ENCODE measurements around the gene SSPN.

SSPN gene

DNA sequence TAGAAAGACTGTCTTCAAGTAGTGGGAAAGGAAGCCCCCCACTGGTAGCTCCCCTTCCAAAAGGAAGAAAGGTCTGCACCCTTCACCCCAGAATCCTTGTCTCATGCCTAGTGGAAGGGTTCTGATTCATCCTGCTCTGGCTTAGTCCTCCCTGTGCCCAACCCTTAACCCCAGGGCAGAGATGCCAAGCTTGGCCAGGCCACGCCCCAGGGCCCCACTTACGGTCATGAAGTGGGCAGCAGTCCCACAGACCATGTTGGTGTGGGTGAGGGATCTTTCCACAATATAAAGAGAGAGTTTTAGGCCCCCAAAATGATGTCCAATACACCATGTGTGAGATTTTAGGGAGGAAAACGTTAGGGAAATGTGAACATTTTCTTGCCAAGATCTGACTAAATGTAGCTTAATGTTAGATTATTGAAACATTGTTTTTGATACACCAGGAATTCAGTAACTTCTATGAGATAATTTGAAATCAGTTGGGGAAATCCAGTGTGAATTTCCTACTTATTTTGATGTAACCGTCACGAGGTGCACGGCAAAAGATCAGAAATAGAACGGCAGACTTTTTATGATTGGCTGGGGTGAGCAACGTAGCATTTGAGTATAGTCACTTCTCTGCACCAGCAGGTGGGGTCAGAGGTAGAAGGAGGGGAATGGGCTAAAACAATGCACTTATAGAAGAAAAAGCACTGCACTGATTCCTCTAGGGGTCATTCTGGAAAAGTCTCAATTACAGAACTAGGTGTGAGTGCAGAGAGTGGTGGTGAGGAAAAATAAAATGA, 8.2 kb upstream of the SSPN start:
- no peak for DNase-seq (ENCODE audit: low spot score)

DNA sequence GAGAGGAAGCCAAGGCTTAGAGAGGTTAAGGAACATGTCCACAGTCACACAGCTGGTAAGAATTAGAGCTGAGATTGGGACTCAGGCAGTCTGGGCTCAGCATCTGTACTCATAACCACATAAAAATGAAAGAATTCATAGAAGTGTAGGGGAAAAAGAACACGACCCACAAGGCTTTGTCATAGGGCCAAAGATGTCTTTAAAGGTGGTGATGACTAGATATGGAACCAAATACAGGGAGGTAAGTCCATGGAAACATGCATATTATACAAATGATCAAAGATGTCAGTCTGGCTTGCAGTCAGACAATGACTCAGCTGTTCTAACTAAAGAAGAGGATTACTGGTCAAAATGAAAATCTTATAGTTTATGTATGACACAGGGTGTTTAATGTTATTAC, 7.2 kb upstream of the SSPN start:
- DNase-seq (ENCODE audit: low spot score) = no peak

DNA sequence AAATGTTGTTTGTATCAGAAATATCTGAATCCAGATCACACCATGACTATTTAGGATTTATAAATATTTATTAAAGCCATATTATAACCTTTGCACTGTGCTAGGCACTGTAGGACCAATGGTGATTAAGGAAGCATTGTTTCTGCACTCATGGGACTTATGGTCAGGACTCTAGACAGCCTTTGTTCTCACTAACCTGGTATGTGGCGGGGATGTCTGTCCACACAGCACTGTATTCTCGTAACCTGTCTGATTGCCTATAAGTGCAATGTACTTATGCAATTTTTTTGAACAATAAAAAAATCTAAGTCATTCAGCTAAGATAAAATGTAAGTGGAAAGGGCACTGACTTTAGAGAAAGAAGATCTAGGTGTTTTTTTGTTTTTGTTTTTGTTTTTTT, 6.7 kb upstream of the SSPN start:
- DNase-seq (ENCODE audit: low spot score) = no peak

DNA sequence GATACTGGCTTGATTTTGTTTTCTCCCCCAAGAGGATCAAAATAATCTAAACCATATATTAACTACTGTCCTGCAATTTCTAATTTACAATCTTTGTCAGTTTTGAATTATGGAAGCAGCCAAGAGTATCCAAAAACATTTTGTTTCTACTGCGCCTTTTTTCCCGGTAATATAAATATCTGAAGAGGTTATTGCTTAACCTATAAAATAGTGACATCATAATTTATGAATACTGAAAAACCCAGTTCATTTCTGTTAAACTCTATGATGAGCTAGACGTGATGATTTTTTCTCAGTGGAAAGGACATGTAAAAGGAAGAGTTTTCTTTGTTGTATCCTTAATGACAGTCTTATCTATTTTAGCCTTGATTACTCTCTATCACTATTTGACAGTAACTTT, 3.2 kb upstream of the SSPN start:
- no peak for DNase-seq (ENCODE audit: low spot score)

DNA sequence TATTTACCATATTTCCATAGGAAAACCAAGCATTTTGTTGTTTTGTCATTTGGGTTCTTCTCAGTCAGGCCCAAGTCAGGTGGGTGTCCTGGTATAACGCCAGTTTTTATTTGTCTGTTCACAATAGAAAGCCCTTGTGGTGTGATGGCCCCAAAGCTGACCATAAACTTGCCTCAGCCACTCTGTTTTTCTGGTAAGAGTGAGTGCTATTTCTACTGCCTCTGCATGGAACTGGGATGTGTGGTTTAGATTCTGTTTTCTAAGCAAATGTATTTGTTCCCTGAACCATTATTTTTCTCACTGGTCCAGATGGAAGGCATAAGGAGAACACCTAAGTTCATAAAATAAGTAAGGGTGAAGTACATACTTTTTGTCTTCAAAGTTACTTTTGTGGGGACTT, 1.8 kb upstream of the SSPN start:
- no peak for DNase-seq (ENCODE audit: low spot score)

DNA sequence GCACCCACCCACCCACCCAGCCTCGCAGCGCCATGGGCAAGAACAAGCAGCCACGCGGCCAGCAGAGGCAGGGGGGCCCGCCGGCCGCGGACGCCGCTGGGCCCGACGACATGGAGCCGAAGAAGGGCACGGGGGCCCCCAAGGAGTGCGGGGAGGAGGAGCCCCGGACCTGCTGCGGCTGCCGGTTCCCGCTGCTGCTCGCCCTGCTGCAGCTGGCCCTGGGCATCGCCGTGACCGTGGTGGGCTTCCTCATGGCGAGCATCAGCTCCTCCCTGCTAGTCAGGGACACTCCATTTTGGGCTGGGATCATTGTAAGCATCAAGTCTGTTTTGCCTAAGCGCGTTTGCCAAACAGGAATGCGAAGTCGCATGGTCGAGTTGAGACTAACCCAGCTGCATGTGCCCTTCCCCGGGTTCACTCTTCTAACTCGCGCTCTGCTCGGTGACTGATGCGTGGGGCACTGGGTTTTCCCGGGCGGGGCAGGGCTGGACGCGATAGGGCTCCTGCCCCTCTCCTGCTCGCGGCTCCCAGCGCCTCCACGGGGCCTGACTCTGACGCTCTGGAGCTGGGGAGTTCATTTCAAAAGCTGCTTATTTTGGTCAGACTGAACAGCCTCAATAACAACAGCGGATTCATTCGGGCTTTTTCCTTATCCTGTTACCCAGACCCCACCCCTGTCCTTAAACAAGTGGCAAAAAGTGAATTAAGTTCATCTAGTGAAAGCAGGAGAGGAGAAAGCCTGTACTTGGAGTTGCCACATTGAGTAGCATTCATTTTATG, 458 bp downstream of the SSPN start:
- DNase-seq (ENCODE audit: low spot score) = peak; percentile 76

DNA sequence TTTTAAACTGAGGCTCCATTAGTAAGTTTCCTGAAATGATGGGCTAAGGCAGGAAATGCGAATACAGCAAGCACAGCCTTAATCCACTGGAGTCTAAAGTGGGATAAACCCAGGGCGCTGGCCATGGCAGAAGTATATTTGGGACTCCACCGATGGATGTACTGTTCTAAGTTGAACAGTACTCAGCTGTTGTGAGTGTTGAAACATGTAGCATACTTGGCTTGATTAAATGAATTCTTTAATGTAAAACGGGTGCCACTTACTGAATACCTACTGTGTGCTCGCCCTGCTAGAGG, 996 bp downstream of the SSPN start:
- DNase-seq (ENCODE audit: low spot score) = peak; percentile 50

DNA sequence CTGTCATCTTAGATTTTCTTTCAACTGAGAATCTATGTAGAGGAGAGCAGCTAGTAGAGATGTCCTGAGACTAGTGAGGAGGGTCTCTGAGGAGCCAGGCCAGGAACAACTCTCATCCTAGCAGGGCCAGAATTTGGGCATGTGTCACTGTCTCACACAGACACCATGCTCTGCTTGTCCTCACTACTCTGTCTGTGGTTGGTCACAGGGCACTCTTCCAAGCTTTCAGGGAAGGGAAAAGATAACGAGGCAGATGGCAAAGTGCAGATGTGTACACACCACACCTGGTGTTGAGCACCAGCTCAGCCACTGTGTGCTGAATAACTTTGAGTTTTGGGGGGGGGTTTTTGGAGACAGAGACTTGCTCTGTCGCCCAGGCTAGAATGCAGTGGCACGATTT, 2.5 kb downstream of the SSPN start:
- DNase-seq (ENCODE audit: low spot score) = no peak

DNA sequence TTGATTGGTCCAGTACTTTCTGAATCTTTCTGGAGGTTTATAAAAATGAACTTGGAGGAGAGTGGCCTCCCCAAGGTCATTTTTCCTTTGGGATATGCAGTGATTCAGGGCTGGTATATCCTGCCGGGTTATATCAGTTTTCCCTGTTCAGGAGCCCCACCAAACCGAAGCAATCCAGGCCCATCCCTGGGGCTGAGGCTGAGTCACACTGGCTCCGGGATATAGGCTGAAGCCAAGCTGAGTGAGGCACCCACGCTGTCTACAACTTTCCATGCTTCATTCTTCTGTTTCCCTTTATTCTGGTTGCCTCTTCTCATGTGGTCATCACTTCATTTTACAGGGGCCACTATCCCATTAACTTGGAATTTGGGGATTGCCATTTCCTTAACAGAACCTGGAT, 3.4 kb downstream of the SSPN start:
- no peak for DNase-seq (ENCODE audit: low spot score)

DNA sequence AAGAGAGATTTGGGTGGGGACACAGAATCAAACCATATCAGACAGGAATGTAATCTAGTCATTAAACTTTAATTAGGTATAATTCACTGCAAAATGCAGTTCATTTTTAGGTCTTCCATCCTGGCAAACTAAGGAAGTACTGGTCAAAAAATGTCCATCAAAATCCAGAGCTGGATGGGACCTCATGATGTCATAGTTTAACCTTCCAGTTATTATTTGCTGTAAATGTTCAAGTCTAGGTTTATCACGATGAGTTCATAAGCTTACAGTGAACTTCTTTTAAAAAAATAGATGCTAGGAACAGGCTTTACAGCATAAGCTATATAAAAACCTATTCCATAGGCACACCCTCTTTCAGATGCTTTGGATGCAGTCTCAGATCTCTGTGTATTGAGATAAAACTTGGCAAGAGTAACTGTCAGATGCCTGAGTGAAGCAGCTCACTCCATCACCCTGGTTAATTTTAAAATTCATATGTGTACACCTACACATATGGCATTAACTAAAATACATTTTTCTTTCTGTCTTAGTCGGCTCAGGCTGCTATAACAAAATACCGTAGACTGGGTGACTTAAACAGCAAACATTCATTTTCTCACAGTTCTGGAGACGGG, 7.9 kb downstream of the SSPN start:
- no peak for DNase-seq (ENCODE audit: low spot score)

DNA sequence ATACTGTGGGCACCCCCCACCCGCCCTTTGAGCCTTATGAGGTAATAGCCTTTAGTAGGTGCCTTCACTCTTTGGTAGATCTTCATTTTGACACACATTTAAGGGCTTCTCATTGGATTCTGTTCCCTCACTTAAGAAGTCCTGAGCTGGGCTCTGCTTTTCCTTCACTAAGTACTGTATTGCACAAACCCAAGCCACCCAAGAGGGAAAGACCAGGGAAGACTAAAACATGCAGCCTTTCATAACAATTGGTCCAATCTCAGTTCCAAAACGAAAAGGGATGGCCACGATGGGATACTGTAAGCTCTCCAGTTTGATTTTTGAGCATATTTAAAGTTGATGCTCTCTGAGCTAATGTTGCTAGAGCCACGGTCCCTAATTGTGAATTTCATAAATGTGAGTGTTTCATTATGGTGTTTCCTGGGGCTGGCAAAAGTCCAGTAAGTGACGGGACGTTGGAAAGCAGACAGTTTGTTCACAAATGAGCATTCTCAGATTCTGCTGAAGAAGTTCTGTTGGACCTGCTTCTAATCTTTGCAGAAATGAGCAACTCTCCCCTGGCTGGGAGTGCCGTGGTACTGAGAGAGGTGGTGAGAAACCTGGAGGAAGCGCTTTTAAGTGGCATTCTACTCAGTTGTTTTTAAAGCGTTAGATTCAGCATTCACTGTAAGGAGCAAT, 9.4 kb downstream of the SSPN start:
- no peak for DNase-seq (ENCODE audit: low spot score)

DNA sequence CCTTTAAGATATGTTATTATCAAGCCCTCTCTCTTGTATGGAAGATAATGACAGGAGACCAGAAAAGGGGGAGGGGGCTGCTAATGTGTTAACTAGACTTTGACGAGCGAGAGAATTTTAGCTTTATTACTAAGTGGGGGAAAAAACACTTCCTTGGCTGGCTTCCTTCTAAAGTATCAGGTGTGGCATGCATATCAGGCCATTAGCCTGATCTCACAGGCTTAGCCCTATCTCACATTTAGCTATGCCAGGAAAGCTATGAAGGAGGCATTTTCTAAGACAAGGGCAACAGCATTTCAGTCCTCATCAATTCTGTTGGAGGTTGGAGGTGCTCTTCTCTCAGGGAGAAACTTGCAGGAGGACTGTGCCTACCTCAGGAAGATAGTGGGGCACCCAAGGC, 9.9 kb downstream of the SSPN start:
- no peak for DNase-seq (ENCODE audit: low spot score)

DNA sequence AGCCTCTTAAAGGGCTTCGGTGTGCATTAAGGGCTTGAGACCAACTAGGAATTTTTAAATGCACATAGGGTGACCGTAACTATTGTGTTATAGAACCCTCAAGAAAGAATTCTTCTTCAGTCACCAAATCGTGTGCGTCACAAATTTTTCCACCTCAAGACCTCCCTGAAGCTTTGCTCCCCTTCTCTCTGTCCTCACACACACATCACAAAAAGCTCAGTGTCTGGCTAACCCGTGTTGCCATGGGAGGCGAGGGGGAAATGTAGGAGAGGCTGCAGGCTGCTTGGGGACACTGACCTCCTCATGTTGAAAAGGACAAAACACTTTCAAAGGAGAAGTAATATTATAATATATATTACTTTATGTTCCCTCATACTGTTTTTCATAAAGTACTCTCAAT, 10.6 kb downstream of the SSPN start:
- no peak for DNase-seq (ENCODE audit: low spot score)

DNA sequence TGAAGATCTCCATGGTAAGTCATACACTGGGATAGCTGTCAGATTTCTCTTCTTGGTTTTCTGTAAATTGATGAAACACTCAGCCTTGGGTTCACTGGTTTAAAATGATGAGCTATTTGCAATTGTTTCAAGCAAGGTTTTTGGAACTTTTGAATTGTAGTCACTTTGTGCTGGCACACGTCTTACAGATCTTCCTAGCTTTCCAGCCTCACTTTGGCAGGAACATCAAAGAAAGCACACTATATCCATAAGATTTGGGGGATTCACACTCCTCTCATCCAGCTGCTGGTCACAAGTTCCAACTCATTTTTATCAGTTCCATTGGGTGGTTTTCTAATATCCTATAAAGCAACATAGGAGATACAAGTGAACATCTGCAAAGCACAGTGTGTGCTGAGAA, 16.0 kb downstream of the SSPN start:
- no peak for DNase-seq (ENCODE audit: low spot score)

DNA sequence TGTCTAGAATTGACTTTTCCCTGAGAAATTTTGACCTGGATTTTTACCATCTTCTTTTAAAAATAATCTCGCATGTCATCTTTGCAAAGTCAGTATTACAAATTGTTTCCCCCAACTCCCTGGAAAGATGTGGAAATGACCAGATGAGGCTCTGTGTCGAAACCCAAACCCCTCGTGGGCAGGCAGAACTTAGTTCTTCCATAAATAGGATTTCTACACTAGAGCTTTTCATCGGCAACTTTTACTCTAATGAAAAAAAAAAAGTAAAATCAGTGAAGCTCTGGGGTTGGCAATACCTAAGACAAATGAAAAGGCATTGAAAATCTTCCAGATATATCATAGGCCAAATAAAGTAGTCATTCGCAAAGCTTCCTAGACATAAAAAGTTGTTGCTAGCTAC, 17.0 kb downstream of the SSPN start:
- DNase-seq (ENCODE audit: low spot score) = no peak

DNA sequence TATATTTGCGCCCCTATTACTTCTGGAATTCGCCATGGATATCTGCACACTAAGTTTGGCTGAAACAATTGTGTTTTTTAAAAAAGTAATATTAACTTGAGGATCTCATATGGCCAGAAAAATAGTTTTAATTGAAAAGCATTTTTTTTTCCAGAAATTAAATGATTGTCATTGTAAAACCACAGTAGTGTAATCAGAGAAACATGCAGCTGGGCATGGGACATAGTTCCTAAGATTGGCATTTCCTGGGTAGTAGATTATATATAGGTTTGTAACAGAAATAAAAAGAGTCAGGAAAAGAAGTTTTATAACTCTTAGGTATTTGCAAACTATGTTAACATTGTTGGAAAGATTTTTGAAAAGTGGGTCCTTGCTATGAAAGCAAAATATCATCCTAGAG, 17.6 kb downstream of the SSPN start:
- no peak for DNase-seq (ENCODE audit: low spot score)

DNA sequence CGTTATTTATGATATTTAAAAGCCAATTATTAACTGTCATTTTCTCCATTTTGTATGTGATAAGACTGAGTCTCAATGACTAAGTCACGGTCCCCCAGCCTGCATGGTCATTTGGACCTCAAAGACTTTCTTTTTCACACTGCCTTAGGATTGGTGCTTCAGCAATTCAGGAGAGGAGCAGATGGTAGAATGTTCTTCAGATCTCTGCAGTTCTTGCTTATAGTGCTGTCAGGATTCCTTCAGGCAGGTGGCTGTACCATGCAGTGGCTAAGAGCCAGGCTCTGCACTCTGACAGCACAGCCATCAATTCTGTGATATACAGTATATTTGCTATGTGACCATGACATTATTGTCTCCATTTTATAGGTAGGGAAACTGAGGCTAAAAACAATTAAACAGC, 18.7 kb downstream of the SSPN start:
- no peak for DNase-seq (ENCODE audit: low spot score)

DNA sequence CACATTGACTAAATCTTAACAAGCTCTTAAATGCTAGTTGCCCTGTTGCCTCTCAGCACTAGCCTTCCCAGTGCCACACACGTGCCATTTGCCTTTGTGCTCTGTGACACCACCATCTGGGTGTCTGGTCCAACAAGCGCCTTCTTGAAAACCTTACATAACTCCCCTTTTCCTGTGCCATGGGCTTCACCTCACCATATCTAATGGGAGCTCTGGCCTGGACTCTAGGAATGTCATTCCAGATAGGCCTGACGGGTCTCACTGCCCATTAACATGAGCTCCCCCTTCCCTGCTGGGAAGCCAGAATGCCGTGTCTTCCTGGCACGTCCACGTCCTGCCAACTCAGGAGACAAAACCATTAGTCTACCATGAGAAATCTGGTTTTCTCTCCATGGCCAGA, 24.4 kb downstream of the SSPN start:
- no peak for DNase-seq (ENCODE audit: low spot score)

DNA sequence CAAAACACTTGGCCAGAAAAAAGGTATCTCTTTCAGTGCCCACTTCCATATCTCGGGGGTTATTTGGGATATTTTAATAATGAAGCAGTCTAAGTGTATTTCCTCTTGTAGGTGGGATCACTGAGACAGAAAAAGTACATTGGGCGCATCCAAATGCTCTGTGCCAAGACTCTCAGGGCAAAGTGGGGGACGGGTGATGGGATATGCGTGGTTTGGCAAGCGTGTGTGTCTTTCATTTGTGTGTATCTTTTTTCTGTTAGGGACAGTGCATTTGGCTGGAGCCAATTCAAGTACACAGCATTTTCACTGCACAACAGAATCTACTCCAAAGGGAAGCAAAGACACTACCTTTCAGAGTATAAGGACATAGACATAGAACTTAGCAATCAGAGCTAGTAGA, 29.3 kb downstream of the SSPN start:
- no peak for DNase-seq (ENCODE audit: low spot score)

DNA sequence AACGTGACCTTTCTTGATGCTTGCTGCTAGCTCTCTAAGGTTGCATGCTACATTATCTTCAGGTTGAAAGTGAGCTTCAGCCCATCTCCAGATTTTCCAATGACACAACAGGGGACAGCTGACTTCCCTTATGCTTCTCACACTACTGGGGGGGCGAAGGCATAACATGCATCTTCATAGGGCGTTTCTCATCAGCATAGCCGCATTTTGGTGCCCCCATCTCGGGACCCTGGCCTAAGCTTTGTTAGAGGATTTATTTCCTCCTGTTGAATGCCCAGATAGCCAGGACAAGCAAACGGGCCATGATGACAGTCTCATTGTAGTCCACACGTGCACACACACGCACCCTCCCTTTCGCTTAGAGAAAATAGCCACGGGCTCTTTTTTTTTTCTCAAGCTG, 30.7 kb downstream of the SSPN start:
- DNase-seq (ENCODE audit: low spot score) = no peak

DNA sequence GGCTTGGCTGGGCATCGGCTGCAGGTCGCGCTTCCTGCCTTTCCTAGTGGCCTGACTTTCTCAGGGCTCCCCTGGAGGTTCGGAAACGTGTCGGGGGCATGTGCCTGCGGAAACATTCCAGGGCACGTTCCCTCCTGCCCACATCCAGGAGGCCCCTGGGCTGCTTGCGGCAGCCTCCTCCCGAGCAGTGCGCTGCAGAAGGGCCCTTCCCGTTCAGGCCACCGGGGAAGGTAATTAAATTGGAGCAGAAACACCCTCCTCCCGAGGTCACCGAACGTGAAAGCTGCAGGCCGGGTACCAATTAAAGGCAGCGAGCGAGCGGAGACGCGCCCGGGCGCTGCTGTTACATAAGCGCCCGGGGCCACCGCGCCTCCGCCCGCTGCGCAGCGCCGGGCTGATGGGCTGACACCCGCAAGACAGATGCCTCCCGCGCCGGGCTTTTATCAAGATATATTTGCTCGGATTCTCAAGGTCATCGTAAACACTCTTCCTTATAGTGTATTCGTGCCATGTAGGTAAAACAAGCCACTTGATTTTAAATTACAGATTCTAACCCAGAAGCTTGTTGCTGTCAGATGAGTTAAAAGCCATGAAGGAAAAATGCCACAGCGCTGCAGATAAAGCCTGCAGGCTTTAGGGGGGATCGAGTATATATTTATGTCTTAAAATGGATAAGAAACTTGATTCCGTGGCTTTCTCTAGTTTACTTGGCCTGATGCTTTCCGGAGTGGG, 31.4 kb downstream of the SSPN start:
- DNase-seq (ENCODE audit: low spot score) = peak; percentile 77

DNA sequence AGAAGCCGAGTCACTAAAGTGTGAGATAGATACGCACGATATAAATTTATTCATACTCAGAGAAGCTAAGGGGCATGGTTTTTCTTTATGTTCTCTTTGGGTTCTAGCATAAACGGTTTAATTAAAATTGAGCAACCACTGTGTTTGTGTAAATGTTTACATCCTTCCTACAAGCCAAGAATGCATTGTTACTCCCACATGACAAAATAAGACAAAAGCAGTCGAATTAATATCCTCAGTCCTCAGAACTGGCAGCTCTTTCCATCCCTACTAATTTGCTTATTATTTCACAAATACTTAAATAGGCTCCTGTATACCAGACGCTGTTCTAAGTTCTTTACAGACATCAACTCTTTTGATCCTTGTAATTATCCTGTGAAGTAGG, 32.0 kb downstream of the SSPN start:
- DNase-seq (ENCODE audit: low spot score) = no peak
